Measurements from ENCODE around the gene KLHDC3. TPM values are rescaled to one million over a fixed set of nuclear protein-coding genes. Genes with fewer than 3 reads are reported as not detected.

The KLHDC3 gene
- total and polyA plus RNA-seq, 9 of the 15 experiments (the other 6 are each of a cell fraction or from before 2014, with no cell fraction given), result 4.5 to 171 (median 107) TPM

GRCh38 chr6:43013843-43014433 lies at the start of gene KLHDC3, which contains the start of gene MEA1 (continued):
- TF ChIP-seq GABPB2 (CRISPR knock-in tag; conservative IDR thresholded peaks at IDR 0.05) (no peak), RBM34 (IDR thresholded peaks at IDR 0.05; ENCODE audit: borderline replicate concordance, insufficient read depth, low read length) (no peak), SIRT6 (IDR thresholded peaks at IDR 0.05; ENCODE audit: low read depth, low read length) (no peak), ZNF253 (CRISPR knock-in tag; conservative IDR thresholded peaks at IDR 0.05) (no peak), PCBP1 (IDR thresholded peaks at IDR 0.05; ENCODE audit: low read depth, low read length, poor library complexity, severe bottlenecking) (peak; percentile 42), SOX6 (IDR thresholded peaks at IDR 0.05) (no peak), CTCF (IDR thresholded peaks at IDR 0.05 in 2 of 3, conservative IDR thresholded peaks at IDR 0.05 in 1 of 3; ENCODE audit: insufficient read depth in 2 of 3, low read depth in 1 of 3, low read length in 3 of 3) (no peak; a peak in 1 of 6 replicates), CCAR2 (IDR thresholded peaks at IDR 0.05; ENCODE audit: low read depth, low read length) (no peak), E2F5 (CRISPR knock-in tag; IDR thresholded peaks at IDR 0.05) (no peak), YY1 (IDR thresholded peaks at IDR 0.05; ENCODE audit: borderline replicate concordance in 1 of 3, control insufficient read depth in 1 of 3, extremely low read depth in 1 of 3, insufficient read depth in 3 of 3, insufficient read length in 1 of 3, insufficient replicate concordance in 2 of 3, low read depth in 1 of 3, low read length in 2 of 3) (peak in 1 of 3 experiments; percentile 43), KLF13 (tag; IDR thresholded peaks at IDR 0.05; ENCODE audit: borderline replicate concordance, low read depth) (no peak), RCOR1 (IDR thresholded peaks at IDR 0.05; ENCODE audit: borderline replicate concordance in 1 of 2, low read depth in 2 of 2, low read length in 2 of 2) (0 out of 4 replicates have a peak, but pooled peaks of 1 of the 2 experiments have one; percentile 19), ZNF175 (CRISPR knock-in tag; IDR thresholded peaks at IDR 0.05; ENCODE audit: low read depth) (no peak), E2F6 (IDR thresholded peaks at IDR 0.05; ENCODE audit: borderline replicate concordance in 1 of 2, extremely low read depth in 1 of 2, insufficient read depth in 1 of 2, insufficient read length in 1 of 2, low read depth in 1 of 2, low read length in 1 of 2, poor library complexity in 1 of 2, severe bottlenecking in 1 of 2) (peak; percentile 46 to 83), FOXP4 (CRISPR knock-in tag; IDR thresholded peaks at IDR 0.05; ENCODE audit: borderline replicate concordance) (no peak), ZNF785 (CRISPR knock-in tag; IDR thresholded peaks at IDR 0.05) (no peak), RB1 (IDR thresholded peaks at IDR 0.05; ENCODE audit: low read depth) (peak; percentile 87), TCF3 (CRISPR knock-in tag; IDR thresholded peaks at IDR 0.05) (0 out of 2 replicates have a peak, but pooled peaks have one; percentile 33), JUND (IDR thresholded peaks at IDR 0.05; ENCODE audit: borderline replicate concordance, low read depth, low read length) (peak; percentile 72), JUND (tag; IDR thresholded peaks at IDR 0.05; ENCODE audit: borderline replicate concordance, low read depth, low read length) (peak; percentile 58; the same call in 1 of the 3 replicates)
